ENCODE data around the gene ASB16. TPM values are rescaled to one million over a fixed set of nuclear protein-coding genes. Genes with fewer than 3 reads are reported as not detected.
A peak's percentile ranks its signal among the peaks of the same experiment; 100 is the strongest.

Gene ASB16
- total RNA-seq, 2 experiments from 2014 or later = 0.26 TPM; not detected in 1

GRCh38 chr17:44219108-44219615, 48.7 kb downstream of the ASB16 start:
- no peak overlapping the region for H3K27ac Mint-ChIP-seq
- H3K4me3 Mint-ChIP-seq = peak overlapping the region; percentile 22
- no peaks in the 10 kb centered on the region for H3K27me3 Mint-ChIP-seq

GRCh38 chr17:44219616-44220212, 49.2 kb downstream of the ASB16 start, which contains the start of gene UBTF:
TSS of gene UBTF (minus strand) at chr17:44219675. CDS start at chr17:44218229, 1,446 bp downstream.
- H3K27ac Mint-ChIP-seq = peak within 1 kb of the TSS; percentile 94
- peak; percentile 73 for DNase-seq
- ATAC-seq = peak; percentile 8
- H3K27me3 Mint-ChIP-seq = no peaks in the 10 kb centered on the region
- peaks cover 28% of the 10 kb centered on the region for H3K36me3 Mint-ChIP-seq
- CTCF ChIA-PET = interaction anchor here (0.9 to 6.3 kb wide), 8 partner anchors 10 to 111 kb away, joined by 3 to 74 read pairs (median 8); partner anchors contain the start of genes HDAC5 and TMUB2
- no peaks in the 10 kb centered on the region for H3K9me3 Mint-ChIP-seq (ENCODE audit: low read depth)
- peak within 1 kb of the TSS; percentile 90 for H3K4me3 Mint-ChIP-seq
- peaks cover 31% of the 10 kb centered on the region for H3K4me1 Mint-ChIP-seq

More at GRCh38 chr17:44219108-44219615, 48.7 kb downstream of the ASB16 start:
- peak; percentile 59 for ATAC-seq
- peak; percentile 82 for DNase-seq
- CTCF ChIA-PET = interaction anchor here (1.5 to 6.3 kb wide), 7 partner anchors 9 to 112 kb away, joined by 3 to 74 read pairs (median 8); partner anchors contain the start of gene TMUB2
- peaks cover 34% of the 10 kb centered on the region for H3K36me3 Mint-ChIP-seq
- no peaks in the 10 kb centered on the region for H3K9me3 Mint-ChIP-seq (ENCODE audit: low read depth)
- H3K4me1 Mint-ChIP-seq = peaks cover 33% of the 10 kb centered on the region

- CTCF ChIA-PET = interaction anchor here (0.9 to 6.3 kb wide), 17 partner anchors 10 to 125 kb away, joined by 3 to 74 read pairs (median 6); partner anchors contain the start of genes GRN, HDAC5 and TMUB2
These were observed 49.9 kb downstream of the ASB16 start for GRCh38 chr17:44220213-44221083.

GRCh38 chr17:44221084-44221861, 50.8 kb downstream of the ASB16 start:
- Mint-ChIP-seq H3K27me3 (no peaks in the 10 kb centered on the region), H3K4me1 (peaks cover 16% of the 10 kb centered on the region), H3K9me3 (ENCODE audit: low read depth) (no peaks in the 10 kb centered on the region), H3K36me3 (peaks cover 12% of the 10 kb centered on the region), H3K27ac (peak overlapping the region; percentile 89), H3K4me3 (peak overlapping the region; percentile 90)
- DNase-seq = peak; percentile 80
- ATAC-seq = peak; percentile 25
- CTCF ChIA-PET = interaction anchor here (0.7 to 6.3 kb wide), 19 partner anchors 10 to 234 kb away, joined by 3 to 74 read pairs (median 5); partner anchors contain the start of genes GRN, TMEM101 and TMUB2

More at GRCh38 chr17:44220213-44221083, 49.9 kb downstream of the ASB16 start:
- peak overlapping the region; percentile 90 for H3K4me3 Mint-ChIP-seq
- H3K27me3 Mint-ChIP-seq = no peaks in the 10 kb centered on the region
- H3K27ac Mint-ChIP-seq = peak overlapping the region; percentile 94
- H3K4me1 Mint-ChIP-seq = peaks cover 24% of the 10 kb centered on the region
- no peaks in the 10 kb centered on the region for H3K9me3 Mint-ChIP-seq (ENCODE audit: low read depth)
- H3K36me3 Mint-ChIP-seq = peaks cover 21% of the 10 kb centered on the region
- DNase-seq (peak; percentile 78), ATAC-seq (peak; percentile 14)

- no peaks in the 10 kb centered on the region for H3K27me3 Mint-ChIP-seq
- peak overlapping the region; percentile 90 for H3K4me3 Mint-ChIP-seq
- ATAC-seq (no peak), DNase-seq (no peak)
- CTCF ChIA-PET = interaction anchor here (0.7 to 6.3 kb wide), 20 partner anchors 9 to 233 kb away, joined by 3 to 74 read pairs (median 4); partner anchors contain the start of genes GRN, TMEM101 and TMUB2
- H3K36me3 Mint-ChIP-seq = peaks cover 7% of the 10 kb centered on the region
- H3K27ac Mint-ChIP-seq = peak overlapping the region; percentile 89
- H3K4me1 Mint-ChIP-seq = peaks cover 11% of the 10 kb centered on the region
- H3K9me3 Mint-ChIP-seq (ENCODE audit: low read depth) = no peaks in the 10 kb centered on the region
These were observed 51.3 kb downstream of the ASB16 start for GRCh38 chr17:44221862-44222111.

GRCh38 chr17:44222112-44222869, 51.8 kb downstream of the ASB16 start:
- Mint-ChIP-seq H3K9me3 (ENCODE audit: low read depth) (no peaks in the 10 kb centered on the region), H3K27me3 (no peaks in the 10 kb centered on the region), H3K4me1 (peaks cover 8% of the 10 kb centered on the region), H3K27ac (peak overlapping the region; percentile 89), H3K4me3 (peak overlapping the region; percentile 90), H3K36me3 (peaks cover 4% of the 10 kb centered on the region)
- CTCF ChIA-PET = interaction anchor here (0.7 to 6.3 kb wide), 20 partner anchors 8 to 233 kb away, joined by 3 to 74 read pairs (median 4); partner anchors contain the start of genes GRN, TMEM101 and TMUB2
- DNase-seq = peak; percentile 61
- ATAC-seq = no peak

GRCh38 chr17:44223541-44224071, 53.1 kb downstream of the ASB16 start:
- DNase-seq = no peak
- Mint-ChIP-seq H3K4me3 (no peak overlapping the region), H3K4me1 (peaks cover 8% of the 10 kb centered on the region), H3K27me3 (no peaks in the 10 kb centered on the region), H3K36me3 (no peaks in the 10 kb centered on the region), H3K9me3 (ENCODE audit: low read depth) (no peaks in the 10 kb centered on the region), H3K27ac (no peak overlapping the region)
- CTCF ChIA-PET = interaction anchor here (0.8 to 6.3 kb wide), 2 partner anchors 14 to 122 kb away, joined by 4 to 74 read pairs; no protein-coding TSS in a partner anchor
- no peak for ATAC-seq

Small RNAs within 50 kb of the gene (microRNA-seq; reads per million reads assigned to microRNA genes)
- gene MIR6782 = not detected

Other genes with a start within 250 kb of the ASB16 start
- gene PPY, start 228.2 kb upstream of the ASB16 start, total RNA-seq = not detected
- gene PYY, start 216.8 kb upstream of the ASB16 start, total RNA-seq = not detected
- gene NAGS, start 166.1 kb upstream of the ASB16 start, total RNA-seq = under 1 TPM; 0.33 to 0.76 TPM
- 10 to 100 TPM; 28.9 to 29.3 TPM for gene TMEM101, start 155.7 kb upstream of the ASB16 start, total RNA-seq
- 10 to 100 TPM; 68.3 to 76.8 TPM for gene LSM12, start 104.0 kb upstream of the ASB16 start, total RNA-seq
- 10 to 100 TPM; 21.7 to 25.6 TPM for gene G6PC3, start 100.0 kb upstream of the ASB16 start, total RNA-seq
- gene HDAC5, start 47.1 kb upstream of the ASB16 start, total RNA-seq = 10 to 100 TPM; 25.5 to 32.5 TPM
- gene HROB, start 28.8 kb upstream of the ASB16 start, total RNA-seq = 10 to 100 TPM; 19.8 to 23.1 TPM
- 10 to 100 TPM; 31.4 to 34.1 TPM for gene TMUB2, start 16.3 kb downstream of the ASB16 start, total RNA-seq
- 100 to 1,000 TPM; 106 to 122 TPM for gene ATXN7L3, start 29.2 kb downstream of the ASB16 start, total RNA-seq
- 100 to 1,000 TPM; 128 to 158 TPM for gene UBTF, start 49.0 kb downstream of the ASB16 start, total RNA-seq
- gene SLC4A1, start 97.4 kb downstream of the ASB16 start, total RNA-seq = not detected
- gene RUNDC3A, start 137.9 kb downstream of the ASB16 start, total RNA-seq = under 1 TPM in 1 of 2 experiments, not detected in 1; 0.18 TPM
- 100 to 1,000 TPM; 103 to 133 TPM for gene SLC25A39, start 154.1 kb downstream of the ASB16 start, total RNA-seq
- 10 to 100 TPM; 56.5 to 69.2 TPM for gene GRN, start 174.6 kb downstream of the ASB16 start, total RNA-seq
- under 1 TPM in 1 of 2 experiments, not detected in 1; 0.26 TPM for gene FAM171A2, start 193.1 kb downstream of the ASB16 start, total RNA-seq
- gene ITGA2B, start 218.9 kb downstream of the ASB16 start, total RNA-seq = under 1 TPM; 0.09 to 0.44 TPM

Measured in activated CD8-positive, alpha-beta memory T cell treated with anti-CD3 and anti-CD28 coated beads, Interleukin-2, amount 10 ng/mL, durations not matched to agents 7 days and 5 days (primary cell).